ENCODE data around the gene CAMK2D.
"Not testable (repeated sequence)": the region's sequence is repeated elsewhere in the genome, so short reads cannot be mapped to it uniquely, and the experiment has no call there.

CAMK2D gene

GRCh38 chr4:113694008-113694407 is 67.5 kb downstream of the CAMK2D start:
- Histone ChIP-seq H3K9me3 (ENCODE audit: control insufficient read depth in 5 of 5, low read length in 5 of 5) (no peaks in the 10 kb centered on the region), H3K27ac (ENCODE audit: low read depth, low read length) (no peak overlapping the region), H3K4me3 (ENCODE audit: low read depth in 1 of 5, low read length in 5 of 5) (no peak overlapping the region), H3K36me3 (ENCODE audit: control insufficient read depth in 5 of 5, insufficient read depth in 5 of 5, low read length in 5 of 5) (no peaks in the 10 kb centered on the region), H3K4me1 (ENCODE audit: control insufficient read depth in 5 of 5, insufficient read depth in 5 of 5, low read length in 5 of 5) (peaks cover 0 to 22% (median 18%) of the 10 kb centered on the region in 5 donors), H3K9ac (ENCODE audit: low read length in 5 of 5) (no peak overlapping the region), H3K27me3 (ENCODE audit: control insufficient read depth in 5 of 5, insufficient read depth in 4 of 5, low read length in 5 of 5) (no peaks in the 10 kb centered on the region)

GRCh38 chr4:113692809-113693411 is 68.6 kb downstream of the CAMK2D start:
- H3K9ac ChIP-seq (ENCODE audit: low read length in 5 of 5): peak overlapping the region in 1 of 5 donors; percentile 44
- H3K4me3 ChIP-seq (ENCODE audit: low read depth in 1 of 5, low read length in 5 of 5): no peak overlapping the region
- peaks cover 0 to 22% (median 20%) of the 10 kb centered on the region in 5 donors for H3K4me1 ChIP-seq (ENCODE audit: control insufficient read depth in 5 of 5, insufficient read depth in 5 of 5, low read length in 5 of 5)
- no peaks in the 10 kb centered on the region for H3K36me3 ChIP-seq (ENCODE audit: control insufficient read depth in 5 of 5, insufficient read depth in 5 of 5, low read length in 5 of 5)
- H3K9me3 ChIP-seq (ENCODE audit: control insufficient read depth in 5 of 5, low read length in 5 of 5): no peaks in the 10 kb centered on the region
- H3K27me3 ChIP-seq (ENCODE audit: control insufficient read depth in 5 of 5, insufficient read depth in 4 of 5, low read length in 5 of 5): no peaks in the 10 kb centered on the region
- no peak overlapping the region for H3K27ac ChIP-seq (ENCODE audit: low read depth, low read length)

GRCh38 chr4:113691676-113692075 is 69.9 kb downstream of the CAMK2D start:
- no peak overlapping the region for H3K27ac ChIP-seq (ENCODE audit: low read depth, low read length)
- peaks cover 0 to 32% (median 26%) of the 10 kb centered on the region in 5 donors for H3K4me1 ChIP-seq (ENCODE audit: control insufficient read depth in 5 of 5, insufficient read depth in 5 of 5, low read length in 5 of 5)
- no peaks in the 10 kb centered on the region for H3K9me3 ChIP-seq (ENCODE audit: control insufficient read depth in 5 of 5, low read length in 5 of 5)
- no peaks in the 10 kb centered on the region for H3K27me3 ChIP-seq (ENCODE audit: control insufficient read depth in 5 of 5, insufficient read depth in 4 of 5, low read length in 5 of 5)
- no peaks in the 10 kb centered on the region for H3K36me3 ChIP-seq (ENCODE audit: control insufficient read depth in 5 of 5, insufficient read depth in 5 of 5, low read length in 5 of 5)
- H3K4me3 ChIP-seq (ENCODE audit: low read depth in 1 of 5, low read length in 5 of 5): no peak overlapping the region
- H3K9ac ChIP-seq (ENCODE audit: low read length in 5 of 5): no peak overlapping the region

GRCh38 chr4:113689394-113689793 is 72.1 kb downstream of the CAMK2D start:
- Histone ChIP-seq H3K4me1 (ENCODE audit: control insufficient read depth in 5 of 5, insufficient read depth in 5 of 5, low read length in 5 of 5) (peaks cover 0 to 39% (median 34%) of the 10 kb centered on the region in 5 donors), H3K9ac (ENCODE audit: low read length in 5 of 5) (no peak overlapping the region), H3K27ac (ENCODE audit: low read depth, low read length) (no peak overlapping the region), H3K27me3 (ENCODE audit: control insufficient read depth in 5 of 5, insufficient read depth in 4 of 5, low read length in 5 of 5) (no peaks in the 10 kb centered on the region), H3K9me3 (ENCODE audit: control insufficient read depth in 5 of 5, low read length in 5 of 5) (no peaks in the 10 kb centered on the region), H3K36me3 (ENCODE audit: control insufficient read depth in 5 of 5, insufficient read depth in 5 of 5, low read length in 5 of 5) (no peaks in the 10 kb centered on the region), H3K4me3 (ENCODE audit: low read depth in 1 of 5, low read length in 5 of 5) (no peak overlapping the region)

GRCh38 chr4:113687067-113687718 is 74.3 kb downstream of the CAMK2D start:
- Histone ChIP-seq H3K27me3 (ENCODE audit: control insufficient read depth in 5 of 5, insufficient read depth in 4 of 5, low read length in 5 of 5) (no peaks in the 10 kb centered on the region), H3K4me3 (ENCODE audit: low read depth in 1 of 5, low read length in 5 of 5) (no peak overlapping the region), H3K36me3 (ENCODE audit: control insufficient read depth in 5 of 5, insufficient read depth in 5 of 5, low read length in 5 of 5) (no peaks in the 10 kb centered on the region), H3K9ac (ENCODE audit: low read length in 5 of 5) (no peak overlapping the region), H3K4me1 (ENCODE audit: control insufficient read depth in 5 of 5, insufficient read depth in 5 of 5, low read length in 5 of 5) (peaks cover 0 to 33% (median 30%) of the 10 kb centered on the region in 5 donors), H3K9me3 (ENCODE audit: control insufficient read depth in 5 of 5, low read length in 5 of 5) (no peaks in the 10 kb centered on the region), H3K27ac (ENCODE audit: low read depth, low read length) (peak overlapping the region; percentile 28)

GRCh38 chr4:113685157-113685556 is 76.4 kb downstream of the CAMK2D start:
- not testable (repeated sequence) for H3K27me3 ChIP-seq (ENCODE audit: control insufficient read depth in 5 of 5, insufficient read depth in 4 of 5, low read length in 5 of 5); H3K4me3 ChIP-seq (ENCODE audit: low read depth in 1 of 5, low read length in 5 of 5); H3K27ac ChIP-seq (ENCODE audit: low read depth, low read length); H3K36me3 ChIP-seq (ENCODE audit: control insufficient read depth in 5 of 5, insufficient read depth in 5 of 5, low read length in 5 of 5); H3K9me3 ChIP-seq (ENCODE audit: control insufficient read depth in 5 of 5, low read length in 5 of 5)
- Histone ChIP-seq H3K9ac (ENCODE audit: low read length in 5 of 5) (peak overlapping the region in 1 of 5 donors; percentile 35), H3K4me1 (ENCODE audit: control insufficient read depth in 5 of 5, insufficient read depth in 5 of 5, low read length in 5 of 5) (peaks cover 0 to 27% (median 23%) of the 10 kb centered on the region in 5 donors)

GRCh38 chr4:113684534-113685091 is 76.9 kb downstream of the CAMK2D start:
- H3K36me3 ChIP-seq (ENCODE audit: control insufficient read depth in 5 of 5, insufficient read depth in 5 of 5, low read length in 5 of 5): no peaks in the 10 kb centered on the region
- peaks cover 0 to 27% (median 23%) of the 10 kb centered on the region in 5 donors for H3K4me1 ChIP-seq (ENCODE audit: control insufficient read depth in 5 of 5, insufficient read depth in 5 of 5, low read length in 5 of 5)
- H3K4me3 ChIP-seq (ENCODE audit: low read depth in 1 of 5, low read length in 5 of 5): no peak overlapping the region
- H3K27me3 ChIP-seq (ENCODE audit: control insufficient read depth in 5 of 5, insufficient read depth in 4 of 5, low read length in 5 of 5): no peaks in the 10 kb centered on the region
- no peaks in the 10 kb centered on the region for H3K9me3 ChIP-seq (ENCODE audit: control insufficient read depth in 5 of 5, low read length in 5 of 5)
- peak overlapping the region; percentile 73 for H3K27ac ChIP-seq (ENCODE audit: low read depth, low read length)
- peak overlapping the region in 1 of 5 donors; percentile 35 for H3K9ac ChIP-seq (ENCODE audit: low read length in 5 of 5)

- H3K9me3 ChIP-seq (ENCODE audit: control insufficient read depth in 5 of 5, low read length in 5 of 5): no peaks in the 10 kb centered on the region
- peaks cover 0 to 28% (median 24%) of the 10 kb centered on the region in 5 donors for H3K4me1 ChIP-seq (ENCODE audit: control insufficient read depth in 5 of 5, insufficient read depth in 5 of 5, low read length in 5 of 5)
- peak overlapping the region; percentile 73 for H3K27ac ChIP-seq (ENCODE audit: low read depth, low read length)
- H3K36me3 ChIP-seq (ENCODE audit: control insufficient read depth in 5 of 5, insufficient read depth in 5 of 5, low read length in 5 of 5): no peaks in the 10 kb centered on the region
- H3K4me3 ChIP-seq (ENCODE audit: low read depth in 1 of 5, low read length in 5 of 5): no peak overlapping the region
- H3K9ac ChIP-seq (ENCODE audit: low read length in 5 of 5): no peak overlapping the region
- no peaks in the 10 kb centered on the region for H3K27me3 ChIP-seq (ENCODE audit: control insufficient read depth in 5 of 5, insufficient read depth in 4 of 5, low read length in 5 of 5)
Observed at GRCh38 chr4:113682730-113683537, 78.6 kb downstream of the CAMK2D start.

GRCh38 chr4:113678641-113679040 is 82.9 kb downstream of the CAMK2D start:
- Histone ChIP-seq H3K27ac (ENCODE audit: low read depth, low read length) (no peak overlapping the region), H3K9ac (ENCODE audit: low read length in 5 of 5) (no peak overlapping the region), H3K4me3 (ENCODE audit: low read depth in 1 of 5, low read length in 5 of 5) (no peak overlapping the region), H3K4me1 (ENCODE audit: control insufficient read depth in 5 of 5, insufficient read depth in 5 of 5, low read length in 5 of 5) (peaks cover 0 to 30% (median 20%) of the 10 kb centered on the region in 5 donors), H3K27me3 (ENCODE audit: control insufficient read depth in 5 of 5, insufficient read depth in 4 of 5, low read length in 5 of 5) (no peaks in the 10 kb centered on the region), H3K9me3 (ENCODE audit: control insufficient read depth in 5 of 5, low read length in 5 of 5) (no peaks in the 10 kb centered on the region), H3K36me3 (ENCODE audit: control insufficient read depth in 5 of 5, insufficient read depth in 5 of 5, low read length in 5 of 5) (no peaks in the 10 kb centered on the region)

GRCh38 chr4:113677325-113677724 is 84.2 kb downstream of the CAMK2D start:
- no peaks in the 10 kb centered on the region for H3K36me3 ChIP-seq (ENCODE audit: control insufficient read depth in 5 of 5, insufficient read depth in 5 of 5, low read length in 5 of 5)
- no peak overlapping the region for H3K9ac ChIP-seq (ENCODE audit: low read length in 5 of 5)
- H3K4me1 ChIP-seq (ENCODE audit: control insufficient read depth in 5 of 5, insufficient read depth in 5 of 5, low read length in 5 of 5): peaks cover 0 to 30% (median 19%) of the 10 kb centered on the region in 5 donors
- no peaks in the 10 kb centered on the region for H3K27me3 ChIP-seq (ENCODE audit: control insufficient read depth in 5 of 5, insufficient read depth in 4 of 5, low read length in 5 of 5)
- H3K27ac ChIP-seq (ENCODE audit: low read depth, low read length): no peak overlapping the region
- no peaks in the 10 kb centered on the region for H3K9me3 ChIP-seq (ENCODE audit: control insufficient read depth in 5 of 5, low read length in 5 of 5)
- H3K4me3 ChIP-seq (ENCODE audit: low read depth in 1 of 5, low read length in 5 of 5): no peak overlapping the region
